HG03135 (cell line): Measurements from ENCODE around the gene MYBL2.

ENCODE experiments used
- ATAC-seq: cut with Tn5 transposase; IDR thresholded peaks from one replicate; pipeline ENCODE4 v1.9.1; 2021; ENCODE audit warnings: mild to moderate bottlenecking, moderate library complexity; ENCODE audit not compliant: unreplicated experiment

Gene MYBL2

GRCh38 chr20:43721429-43722152 lies 54.7 kb downstream of the MYBL2 start:
- no peak for ATAC-seq

DNA sequence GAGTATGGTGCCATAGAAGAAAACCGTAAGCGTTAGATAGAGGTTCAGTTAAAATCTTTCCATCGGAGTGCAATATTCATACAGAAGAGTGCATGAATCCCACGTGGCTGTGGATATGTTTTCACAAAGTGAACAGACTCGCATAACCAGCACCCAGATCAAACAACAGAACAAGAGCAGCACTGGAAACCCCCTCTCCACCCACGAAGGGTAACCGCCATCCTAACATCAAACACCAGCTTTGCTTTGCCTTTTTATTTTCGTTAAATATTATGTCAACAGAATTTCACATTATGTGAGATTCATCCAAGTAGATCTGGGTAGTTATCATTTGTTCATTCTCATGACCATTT lies 55.2 kb downstream of the MYBL2 start:
- ATAC-seq: no peak

DNA sequence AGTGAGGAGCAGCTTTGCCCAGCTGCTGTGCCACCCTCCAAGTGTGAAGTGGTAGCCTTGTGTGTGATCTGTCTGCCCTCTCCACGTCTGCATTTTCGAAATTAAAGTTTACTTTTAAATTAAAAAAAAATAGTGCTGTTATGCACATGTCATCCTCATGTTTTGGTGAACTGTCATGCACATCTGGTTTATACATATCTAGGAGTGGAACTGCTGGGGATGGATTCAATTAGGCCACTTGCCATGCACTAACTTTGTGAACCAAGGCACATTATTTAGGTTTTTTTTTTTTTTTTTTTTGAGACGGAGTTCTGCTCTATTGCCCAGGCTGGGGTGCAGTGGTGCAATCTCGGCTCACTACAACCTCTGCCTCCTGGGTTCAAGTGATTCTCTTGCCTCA lies 56.3 kb downstream of the MYBL2 start:
- no peak for ATAC-seq

GRCh38 chr20:43723735-43724134 lies 56.8 kb downstream of the MYBL2 start:
- ATAC-seq: no peak

DNA sequence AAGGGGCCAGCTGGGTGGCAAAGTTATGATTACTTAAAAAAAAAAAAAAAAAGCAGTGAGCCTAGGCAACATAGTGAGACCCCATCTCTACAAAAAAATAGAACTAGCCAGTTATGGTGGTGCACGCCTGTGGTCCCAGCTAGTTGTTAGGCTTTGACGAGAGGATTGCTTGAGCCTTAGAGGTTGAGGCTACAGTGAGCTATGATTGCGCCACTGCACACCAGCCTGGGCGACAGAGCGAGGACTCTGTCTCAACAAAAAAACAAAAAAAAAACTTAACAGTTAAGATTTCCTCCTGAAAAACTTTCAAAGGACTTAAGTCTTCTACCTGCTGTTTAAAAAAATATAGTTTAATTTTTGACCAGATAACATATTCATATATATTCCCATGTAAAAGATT lies 57.5 kb downstream of the MYBL2 start:
- no peak for ATAC-seq

GRCh38 chr20:43725666-43726065 lies 58.8 kb downstream of the MYBL2 start:
- ATAC-seq: no peak

DNA sequence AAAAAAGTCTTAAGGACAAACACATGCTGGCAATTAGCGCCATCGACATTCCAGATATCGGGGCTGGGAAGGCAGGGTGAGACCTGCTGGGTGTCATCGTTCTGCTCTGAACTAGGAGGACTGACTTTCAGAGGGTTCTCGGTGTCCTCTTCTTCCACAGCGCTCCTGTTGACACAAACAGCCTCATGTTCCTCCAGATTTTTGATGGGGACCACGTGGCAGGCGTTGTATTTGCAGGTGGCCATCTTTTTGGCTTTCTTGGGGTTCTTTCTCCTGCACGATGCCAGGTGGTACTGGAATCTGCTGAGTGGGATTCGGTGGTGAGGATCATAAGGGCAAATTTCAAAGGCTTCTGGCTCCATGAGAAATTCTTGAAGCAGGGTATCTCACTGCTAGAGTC lies 59.4 kb downstream of the MYBL2 start:
- ATAC-seq: no peak

DNA sequence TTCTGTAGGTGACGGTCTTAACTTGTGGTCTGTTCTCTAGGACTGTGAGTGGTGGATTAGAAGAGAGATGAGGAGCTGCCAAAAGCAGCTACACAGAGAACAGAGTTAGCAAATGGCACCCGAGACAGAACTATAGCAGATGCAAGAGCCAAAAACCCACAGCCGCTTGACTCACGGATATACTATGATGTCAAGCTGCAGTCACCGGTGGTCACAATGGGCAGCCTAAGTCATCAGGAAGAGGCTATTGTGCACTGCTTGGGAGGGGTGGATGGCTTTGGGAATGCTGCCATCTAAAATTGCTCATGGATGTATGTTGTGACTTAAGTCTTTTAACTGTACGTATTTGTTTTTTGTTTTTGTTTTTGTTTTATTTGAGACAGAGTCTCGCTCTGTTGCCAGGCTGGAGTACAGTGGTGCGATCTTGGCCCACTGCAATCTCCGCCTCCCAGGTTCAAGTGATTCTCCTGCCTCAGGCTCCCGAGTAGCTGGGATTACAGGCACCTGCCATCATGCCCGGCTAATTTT lies 60.0 kb downstream of the MYBL2 start, which contains the start of gene GTSF1L:
Gene GTSF1L (minus strand): TSS at position 192 of the 528 bp plus-strand sequence. CDS start 308 bp downstream, outside the sequence.
- no peak for ATAC-seq

GRCh38 chr20:43727980-43728590 lies 61.2 kb downstream of the MYBL2 start:
- ATAC-seq: no peak

DNA sequence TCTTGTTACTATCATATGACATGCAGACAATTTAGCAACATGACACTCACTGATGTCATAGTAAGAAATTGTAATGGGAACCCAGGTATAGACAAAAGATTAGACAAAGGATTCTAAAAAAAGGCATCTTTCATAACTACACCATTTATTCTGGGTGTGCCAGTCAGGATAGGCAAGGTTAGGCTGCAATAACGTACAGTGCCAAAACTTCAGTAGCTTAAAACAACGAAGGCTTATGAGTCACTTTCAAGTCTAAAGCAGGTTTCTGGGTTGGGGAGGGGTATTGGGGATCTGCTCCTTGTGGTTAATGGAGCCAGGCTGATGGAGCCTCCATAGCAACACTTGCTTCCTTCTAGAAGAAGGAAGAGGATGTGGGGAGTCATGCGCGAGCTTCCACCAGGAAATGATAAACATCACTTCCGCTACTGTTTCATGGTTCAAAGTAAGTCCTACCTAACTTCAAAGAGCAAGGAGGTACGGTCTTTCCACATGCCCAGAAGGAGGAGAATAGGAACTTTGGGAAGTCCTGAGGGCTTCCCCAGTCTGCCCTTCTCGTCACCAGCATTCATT lies 61.9 kb downstream of the MYBL2 start:
- ATAC-seq: no peak

DNA sequence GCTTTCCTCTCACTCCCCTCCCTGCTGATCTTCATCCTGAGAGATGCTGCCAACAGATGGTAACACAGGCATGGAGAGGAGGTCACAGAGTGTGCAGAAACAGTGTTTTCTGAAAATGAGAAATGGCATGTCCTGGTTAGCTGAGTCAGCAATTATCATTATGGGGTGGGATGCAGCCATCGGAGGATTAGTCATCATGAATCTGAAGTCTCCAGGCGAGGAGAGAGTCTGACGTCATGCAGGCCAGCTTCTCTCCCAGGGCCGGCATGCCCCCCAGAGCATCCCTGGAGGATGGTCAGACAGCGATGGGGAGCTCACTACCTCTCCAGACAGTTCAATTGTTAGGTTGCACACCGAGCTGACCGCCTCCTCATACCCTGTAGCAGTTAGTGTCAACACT lies 64.6 kb downstream of the MYBL2 start:
- no peak for ATAC-seq

DNA sequence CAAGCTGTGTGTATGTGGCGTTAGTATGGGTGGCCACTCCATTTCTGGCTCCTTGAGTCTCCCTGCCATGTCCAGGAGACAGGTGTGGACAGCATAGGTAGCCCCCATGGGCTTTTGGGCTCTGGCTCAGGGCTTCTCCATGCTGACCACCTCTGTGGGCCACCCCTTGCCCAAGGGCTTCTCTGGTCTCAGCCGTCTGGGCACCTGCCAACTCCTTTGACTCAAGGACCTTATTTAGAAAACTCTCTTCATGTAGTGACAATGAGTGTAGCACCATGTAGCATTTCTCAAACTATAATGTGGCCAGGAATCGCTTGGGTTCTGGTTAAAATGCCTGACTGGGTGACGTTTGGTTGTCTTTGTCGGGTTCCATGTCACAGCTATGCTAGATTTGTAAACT lies 65.0 kb downstream of the MYBL2 start:
- ATAC-seq: no peak

DNA sequence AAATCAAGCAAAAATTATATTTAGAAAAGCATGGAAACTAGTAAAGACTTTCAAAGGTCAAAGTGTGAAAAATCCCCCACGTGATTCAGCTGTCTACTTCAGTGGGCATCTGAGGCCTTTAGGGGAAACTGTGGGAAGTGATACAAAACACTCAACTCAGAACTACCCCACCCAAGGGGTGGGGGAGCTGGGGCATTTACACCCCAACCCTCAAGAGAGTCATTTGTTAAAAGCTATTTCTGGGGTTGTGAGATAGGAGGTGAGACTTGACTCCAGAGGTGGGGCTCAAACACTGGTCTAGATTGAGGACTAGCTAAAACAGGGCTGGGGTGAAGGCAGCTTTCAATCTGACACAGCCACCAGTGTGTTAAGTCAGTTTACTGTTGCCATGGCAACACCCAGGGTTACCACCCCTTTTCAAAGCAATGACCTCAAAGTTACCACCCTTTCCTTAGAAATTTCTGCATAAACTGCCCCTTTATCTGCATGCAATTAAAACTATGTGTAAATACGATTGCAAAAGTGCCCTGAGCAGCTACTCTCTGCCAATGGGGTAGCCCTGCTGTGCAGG lies 69.8 kb downstream of the MYBL2 start:
- ATAC-seq: no peak

- no peak for ATAC-seq
These were observed 71.0 kb downstream of the MYBL2 start for GRCh38 chr20:43737925-43738324.

DNA sequence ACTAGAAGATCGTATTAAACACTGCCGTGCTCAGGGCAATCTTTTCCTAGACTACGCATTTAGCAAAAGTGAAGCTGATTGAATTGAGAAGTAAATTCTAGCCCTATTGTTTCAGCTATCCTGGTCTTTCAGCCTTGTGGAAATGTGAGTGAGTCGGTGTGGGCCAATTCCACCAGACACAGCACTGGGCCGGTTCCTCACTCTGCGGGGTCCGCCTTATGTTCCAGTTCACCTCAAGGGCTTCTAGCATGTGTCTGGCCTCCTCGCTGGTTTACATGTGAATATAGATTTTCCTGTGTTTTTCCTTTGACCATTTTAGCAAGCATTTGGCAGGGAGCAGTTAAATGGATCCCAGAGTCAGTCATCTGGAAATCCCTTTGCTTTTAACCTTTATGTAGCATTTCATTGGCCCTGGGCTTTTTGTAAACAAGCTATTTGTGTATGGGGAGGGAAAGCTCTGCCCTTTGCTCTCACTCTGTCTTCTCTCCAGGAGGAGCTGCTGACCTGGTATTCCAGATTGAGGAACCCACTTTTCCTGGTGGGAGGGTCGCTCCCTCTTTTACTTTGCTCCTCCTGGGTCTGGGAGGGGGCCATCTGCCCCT lies 72.3 kb downstream of the MYBL2 start:
- ATAC-seq: no peak

- no peak for ATAC-seq
These were observed 73.7 kb downstream of the MYBL2 start for GRCh38 chr20:43740642-43741041.

- no peak for ATAC-seq
These were observed 77.3 kb downstream of the MYBL2 start for GRCh38 chr20:43744151-43744611.

- no peak for ATAC-seq
These were observed 78.2 kb downstream of the MYBL2 start for GRCh38 chr20:43744966-43745730.

- no peak for ATAC-seq
These were observed 79.6 kb downstream of the MYBL2 start for GRCh38 chr20:43746344-43747137.

- no peak for ATAC-seq
These were observed 81.4 kb downstream of the MYBL2 start for GRCh38 chr20:43748274-43748673.
